Testis (tissue), 2 donors: Measurements from ENCODE around the gene KLHL29.

Source experiments
- POLR2A ChIP-seq: fragments of 450-650 bp; IDR thresholded peaks from one replicate; pipeline ENCODE4 v1.6.1; 2017; ENCODE audit warnings: antibody characterized with exemption, mild to moderate bottlenecking, moderate library complexity
- TF ChIP-seq, protein P1 (sequence below), 3 experiments: fragments of 450-650 bp in 2 of 3; fragments of 200-600 bp in 1 of 3; sonication (generic) in 1 of 3; IDR thresholded peaks; one replicate each; pipeline ENCODE4 v1.5.1; 2016 to 2019; ENCODE audit warnings: antibody characterized with exemption in 3 of 3, mild to moderate bottlenecking in 2 of 3, moderate library complexity in 1 of 3

DNA sequence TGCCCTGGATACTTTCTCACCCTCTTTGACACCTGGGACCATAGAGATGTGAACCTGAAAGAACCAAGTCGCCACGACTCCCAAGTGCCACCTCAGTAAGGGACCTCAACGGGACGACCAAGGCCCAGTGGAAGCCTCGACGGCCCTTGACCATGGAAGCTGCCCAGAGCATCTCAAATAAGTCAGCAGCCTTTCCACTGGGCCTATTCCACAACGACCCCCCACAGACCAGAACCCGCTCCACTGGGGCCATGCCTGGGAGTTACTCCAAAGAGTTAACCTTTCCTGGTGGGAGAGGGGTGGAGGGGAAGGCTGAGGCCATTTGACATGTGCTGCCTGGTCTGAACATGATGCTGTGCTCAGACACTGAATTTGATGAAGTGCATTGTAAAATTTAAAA, 146.9 kb downstream of the KLHL29 start:
- TF ChIP-seq, protein P1, sequence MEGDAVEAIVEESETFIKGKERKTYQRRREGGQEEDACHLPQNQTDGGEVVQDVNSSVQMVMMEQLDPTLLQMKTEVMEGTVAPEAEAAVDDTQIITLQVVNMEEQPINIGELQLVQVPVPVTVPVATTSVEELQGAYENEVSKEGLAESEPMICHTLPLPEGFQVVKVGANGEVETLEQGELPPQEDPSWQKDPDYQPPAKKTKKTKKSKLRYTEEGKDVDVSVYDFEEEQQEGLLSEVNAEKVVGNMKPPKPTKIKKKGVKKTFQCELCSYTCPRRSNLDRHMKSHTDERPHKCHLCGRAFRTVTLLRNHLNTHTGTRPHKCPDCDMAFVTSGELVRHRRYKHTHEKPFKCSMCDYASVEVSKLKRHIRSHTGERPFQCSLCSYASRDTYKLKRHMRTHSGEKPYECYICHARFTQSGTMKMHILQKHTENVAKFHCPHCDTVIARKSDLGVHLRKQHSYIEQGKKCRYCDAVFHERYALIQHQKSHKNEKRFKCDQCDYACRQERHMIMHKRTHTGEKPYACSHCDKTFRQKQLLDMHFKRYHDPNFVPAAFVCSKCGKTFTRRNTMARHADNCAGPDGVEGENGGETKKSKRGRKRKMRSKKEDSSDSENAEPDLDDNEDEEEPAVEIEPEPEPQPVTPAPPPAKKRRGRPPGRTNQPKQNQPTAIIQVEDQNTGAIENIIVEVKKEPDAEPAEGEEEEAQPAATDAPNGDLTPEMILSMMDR (IDR thresholded peaks at IDR 0.05): no peak
- no peak for TF ChIP-seq POLR2A
